DND-41 (cell line): ENCODE data around the gene KLC1.
A peak's percentile ranks its signal among the peaks of the same experiment; 100 is the strongest.

Source experiments
- ATAC-seq: fragments of 200-7000 bp; cut with Tn5 transposase; 3 replicates; pipeline ENCODE4 v1.9.1; 2021; ENCODE audit warnings: low read depth; ENCODE audit not compliant: insufficient read depth
- DNase-seq: peaks from one replicate; pipeline ENCODE4 v3.0.0-alpha.2; 2020
- H2AFZ ChIP-seq: 2 replicates; pipeline ENCODE4 v1.6.0; 2012; ENCODE audit warnings: low read depth, low read length
- H3K27ac ChIP-seq: 2 replicates; pipeline ENCODE4 v1.5.1; 2012; ENCODE audit warnings: low read length, inconsistent platforms
- H3K27me3 ChIP-seq: fragments of 200-600 bp; sonication (generic); 2 replicates; pipeline ENCODE4 v1.6.0; 2012; ENCODE audit warnings: low read length, mild to moderate bottlenecking, inconsistent platforms; ENCODE audit not compliant: insufficient read depth, poor library complexity
- H3K36me3 ChIP-seq: 2 replicates; pipeline ENCODE4 v1.5.1; 2012; ENCODE audit warnings: low read length, inconsistent platforms; ENCODE audit not compliant: insufficient read depth
- H3K4me1 ChIP-seq: 2 replicates; pipeline ENCODE4 v1.5.1; 2012; ENCODE audit warnings: mild to moderate bottlenecking, low read length; ENCODE audit not compliant: insufficient read depth
- H3K4me2 ChIP-seq: 2 replicates; pipeline ENCODE4 v1.6.0; 2012; ENCODE audit warnings: mild to moderate bottlenecking, moderate library complexity, low read length, inconsistent platforms; ENCODE audit not compliant: insufficient read depth
- H3K4me3 ChIP-seq, 2 experiments: fragments of 200-600 bp in 1 of 2; shearing (Covaris generic) in 1 of 2; 2 replicates each; pipeline ENCODE4 v1.5.1; 2012 to 2016; ENCODE audit warnings: inconsistent platforms in 2 of 2, low read length in 2 of 2, mild to moderate bottlenecking in 2 of 2, low read depth in 1 of 2, moderate library complexity in 1 of 2
- H3K79me2 ChIP-seq: 2 replicates; pipeline ENCODE4 v1.6.0; 2012; ENCODE audit warnings: low read length, inconsistent platforms; ENCODE audit not compliant: insufficient read depth
- H3K9ac ChIP-seq: 2 replicates; pipeline ENCODE4 v1.6.0; 2012; ENCODE audit warnings: low read depth, mild to moderate bottlenecking, inconsistent platforms, low read length, moderate library complexity
- H3K9me3 ChIP-seq: 2 replicates; pipeline ENCODE4 v1.5.1; 2012; ENCODE audit warnings: low read length, moderate library complexity, mild to moderate bottlenecking, inconsistent platforms; ENCODE audit not compliant: insufficient read depth, severe bottlenecking
- H4K20me1 ChIP-seq: 2 replicates; pipeline ENCODE4 v1.6.0; 2012; ENCODE audit warnings: low read length; ENCODE audit not compliant: insufficient read depth
- EZH2 ChIP-seq: IDR thresholded peaks from 3 replicates; pipeline ENCODE4 v1.6.1; 2012; ENCODE audit warnings: borderline replicate concordance, low read depth, mild to moderate bottlenecking, moderate library complexity, low read length, inconsistent platforms; ENCODE audit not compliant: severe bottlenecking
- TF ChIP-seq, protein P1 (sequence below): IDR thresholded peaks from 2 replicates; pipeline ENCODE4 v1.5.1; 2012; ENCODE audit warnings: borderline replicate concordance, low read length, moderate library complexity, mild to moderate bottlenecking; ENCODE audit not compliant: poor library complexity, severe bottlenecking; ENCODE audit errors: extremely low read depth

The KLC1 gene

DNA sequence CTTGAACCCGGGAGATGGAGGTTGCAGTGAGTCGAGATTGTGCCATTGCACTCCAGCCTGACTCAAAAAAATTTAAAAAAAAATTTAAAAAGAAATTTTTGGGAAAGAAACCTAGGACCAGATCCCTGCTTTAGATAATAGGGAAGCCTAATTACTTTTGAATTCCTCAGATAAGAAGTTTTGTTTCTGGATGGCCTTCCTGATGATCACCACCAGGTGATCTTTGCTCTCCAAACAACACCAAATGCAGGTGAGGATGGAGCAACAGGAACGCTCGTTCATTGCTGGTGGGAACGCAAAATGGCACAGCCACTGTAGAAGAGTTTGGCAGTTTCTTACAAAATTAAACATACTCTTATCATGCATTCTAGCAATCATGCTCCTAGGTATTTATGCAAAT lies 28.5 kb upstream of the KLC1 start:
- Histone ChIP-seq H4K20me1 (peaks cover 10% of the 10 kb centered on the region), H3K27me3 (no peaks in the 10 kb centered on the region), H3K4me3 (no peak overlapping the region), H3K4me1 (0 out of 2 replicates have a peak, but pooled peaks cover 3% of the 10 kb centered on the region), H3K36me3 (no peaks in the 10 kb centered on the region), H2AFZ (no peak overlapping the region), H3K9ac (no peak overlapping the region), H3K9me3 (no peaks in the 10 kb centered on the region), H3K4me2 (no peak overlapping the region), H3K27ac (no peak overlapping the region), H3K79me2 (no peaks in the 10 kb centered on the region)
- ATAC-seq (no peak), DNase-seq (no peak)
- TF ChIP-seq, protein P1, sequence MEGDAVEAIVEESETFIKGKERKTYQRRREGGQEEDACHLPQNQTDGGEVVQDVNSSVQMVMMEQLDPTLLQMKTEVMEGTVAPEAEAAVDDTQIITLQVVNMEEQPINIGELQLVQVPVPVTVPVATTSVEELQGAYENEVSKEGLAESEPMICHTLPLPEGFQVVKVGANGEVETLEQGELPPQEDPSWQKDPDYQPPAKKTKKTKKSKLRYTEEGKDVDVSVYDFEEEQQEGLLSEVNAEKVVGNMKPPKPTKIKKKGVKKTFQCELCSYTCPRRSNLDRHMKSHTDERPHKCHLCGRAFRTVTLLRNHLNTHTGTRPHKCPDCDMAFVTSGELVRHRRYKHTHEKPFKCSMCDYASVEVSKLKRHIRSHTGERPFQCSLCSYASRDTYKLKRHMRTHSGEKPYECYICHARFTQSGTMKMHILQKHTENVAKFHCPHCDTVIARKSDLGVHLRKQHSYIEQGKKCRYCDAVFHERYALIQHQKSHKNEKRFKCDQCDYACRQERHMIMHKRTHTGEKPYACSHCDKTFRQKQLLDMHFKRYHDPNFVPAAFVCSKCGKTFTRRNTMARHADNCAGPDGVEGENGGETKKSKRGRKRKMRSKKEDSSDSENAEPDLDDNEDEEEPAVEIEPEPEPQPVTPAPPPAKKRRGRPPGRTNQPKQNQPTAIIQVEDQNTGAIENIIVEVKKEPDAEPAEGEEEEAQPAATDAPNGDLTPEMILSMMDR: no peak
- TF ChIP-seq EZH2: no peak

DNA sequence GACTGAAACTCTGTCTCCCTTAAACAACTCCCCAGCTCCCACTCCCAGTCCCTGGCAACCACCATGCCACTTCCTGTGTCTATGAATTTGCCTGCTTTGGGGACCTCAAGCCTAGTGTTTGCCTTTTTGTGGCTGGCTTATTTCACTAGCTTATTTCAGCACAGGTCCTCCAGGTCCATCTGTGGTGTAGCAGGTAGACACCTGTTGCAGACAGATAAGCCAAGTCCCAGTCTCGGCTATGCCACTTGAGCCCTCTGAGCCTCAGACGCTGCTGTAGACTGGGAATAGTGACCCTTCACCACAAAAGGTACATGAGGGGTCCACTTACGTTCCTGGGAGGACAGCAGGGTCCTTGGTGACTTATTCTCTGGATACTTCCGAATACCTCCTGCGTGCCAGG lies 24.4 kb upstream of the KLC1 start:
- Histone ChIP-seq H3K79me2 (no peaks in the 10 kb centered on the region), H3K36me3 (no peaks in the 10 kb centered on the region), H3K9ac (no peak overlapping the region), H3K4me2 (no peak overlapping the region), H3K4me1 (peaks cover 30% of the 10 kb centered on the region), H3K4me3 (no peak overlapping the region), H3K27ac (no peak overlapping the region), H2AFZ (no peak overlapping the region), H3K9me3 (no peaks in the 10 kb centered on the region), H3K27me3 (no peaks in the 10 kb centered on the region), H4K20me1 (peaks cover 27% of the 10 kb centered on the region)
- ATAC-seq (no peak), DNase-seq (no peak)
- no peak for TF ChIP-seq EZH2
- TF ChIP-seq, protein P1: no peak

DNA sequence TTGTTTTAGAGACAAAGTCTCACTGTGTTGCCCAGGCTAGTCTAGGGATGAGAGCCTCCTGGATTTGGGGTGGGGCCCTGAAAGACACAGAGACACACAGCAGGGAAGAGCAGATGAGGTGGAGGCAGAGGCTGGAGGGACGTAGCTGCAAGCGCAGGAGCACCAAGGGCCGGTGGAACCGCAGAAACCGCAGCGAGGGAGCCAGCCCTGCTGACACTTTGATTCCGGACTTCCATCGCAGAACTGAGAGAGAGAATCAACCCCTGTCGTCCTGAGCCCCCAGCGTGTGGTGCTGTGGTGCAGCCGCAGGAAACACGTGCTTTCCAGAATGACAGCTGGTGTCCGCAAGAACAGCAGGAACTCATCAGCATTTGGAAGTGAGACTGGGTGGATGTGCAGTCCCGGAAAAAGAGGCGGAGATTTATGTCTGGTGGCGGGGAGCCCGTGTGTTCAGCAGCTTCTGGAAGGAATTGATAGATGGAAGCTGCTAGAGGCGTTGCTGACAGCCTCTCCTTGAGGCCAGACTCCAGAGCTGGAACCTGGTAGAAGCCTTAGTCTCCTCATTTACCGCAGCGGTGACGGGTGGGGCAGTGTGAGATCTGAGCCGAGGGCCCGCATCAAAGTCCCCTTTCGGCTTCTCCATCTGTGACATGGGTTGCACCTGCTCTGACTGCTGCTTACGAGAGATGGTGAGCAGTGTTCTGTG lies 21.9 kb upstream of the KLC1 start:
- peak; percentile 83 for DNase-seq
- H3K9me3 ChIP-seq: peaks cover 7% of the 10 kb centered on the region
- H2AFZ ChIP-seq: no peak overlapping the region
- H3K79me2 ChIP-seq: no peaks in the 10 kb centered on the region
- no peaks in the 10 kb centered on the region for H3K36me3 ChIP-seq
- H4K20me1 ChIP-seq: peaks cover 27% of the 10 kb centered on the region
- peak overlapping the region; percentile 24; the same call in 1 of the 2 replicates for H3K9ac ChIP-seq
- no peak overlapping the region for H3K27ac ChIP-seq
- H3K4me3 ChIP-seq: peak overlapping the region in 1 of 2 experiments; percentile 41; a peak in 2 of 4 replicates
- TF ChIP-seq EZH2: no peak
- TF ChIP-seq, protein P1: peak; percentile 65
- ATAC-seq: peak; percentile 94
- H3K4me1 ChIP-seq: peaks cover 30% of the 10 kb centered on the region
- peak overlapping the region; percentile 71 for H3K4me2 ChIP-seq
- no peaks in the 10 kb centered on the region for H3K27me3 ChIP-seq
